T follicular helper cell (primary cell): ENCODE results near the gene DLL4.

Experiments
- DNase-seq: peaks from one replicate; pipeline ENCODE4 v3.0.0-alpha.2; 2020; ENCODE audit warnings: low read depth

Gene DLL4

DNA sequence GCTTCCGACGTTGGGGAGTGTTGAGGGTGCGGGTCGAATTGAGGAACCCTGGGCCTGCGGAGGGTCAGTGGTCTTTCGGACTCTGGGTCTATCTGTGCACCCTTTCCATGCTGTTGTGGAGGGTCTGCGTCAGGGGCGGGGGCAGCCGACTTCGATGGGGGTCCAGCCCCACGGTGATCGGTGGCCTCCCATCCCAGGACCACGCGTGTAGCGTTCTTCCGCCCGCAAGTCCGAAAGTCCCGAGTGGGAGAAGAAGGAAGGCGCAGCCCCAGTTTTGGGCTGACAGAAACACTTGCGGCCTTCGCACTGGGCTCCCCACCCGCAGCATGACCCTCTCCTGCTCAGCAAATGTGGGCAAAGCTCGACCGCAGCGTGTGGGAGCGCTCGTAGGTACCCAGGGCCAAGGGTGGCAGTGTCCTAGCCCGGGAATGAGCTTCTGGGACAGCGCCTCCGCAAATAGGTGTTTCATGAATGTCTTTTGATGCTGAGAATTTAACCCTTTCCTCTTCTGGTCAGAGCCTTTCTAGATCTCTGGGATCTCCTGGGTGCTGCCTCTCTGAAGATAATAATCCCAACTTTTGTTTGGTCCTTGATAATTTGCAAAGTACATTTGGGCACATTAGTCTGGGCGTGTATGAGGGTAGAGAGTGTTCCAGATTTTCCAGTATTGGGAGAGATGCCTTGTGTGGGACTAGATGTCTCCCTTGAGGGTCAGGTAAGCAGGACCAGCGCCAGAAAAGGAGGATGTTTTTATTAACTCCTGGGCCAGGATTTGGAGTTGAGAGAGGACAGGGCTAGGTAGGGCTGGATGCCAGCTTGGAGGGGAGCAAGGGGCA, 2.3 kb upstream of the DLL4 start:
- no peak for DNase-seq

DNA sequence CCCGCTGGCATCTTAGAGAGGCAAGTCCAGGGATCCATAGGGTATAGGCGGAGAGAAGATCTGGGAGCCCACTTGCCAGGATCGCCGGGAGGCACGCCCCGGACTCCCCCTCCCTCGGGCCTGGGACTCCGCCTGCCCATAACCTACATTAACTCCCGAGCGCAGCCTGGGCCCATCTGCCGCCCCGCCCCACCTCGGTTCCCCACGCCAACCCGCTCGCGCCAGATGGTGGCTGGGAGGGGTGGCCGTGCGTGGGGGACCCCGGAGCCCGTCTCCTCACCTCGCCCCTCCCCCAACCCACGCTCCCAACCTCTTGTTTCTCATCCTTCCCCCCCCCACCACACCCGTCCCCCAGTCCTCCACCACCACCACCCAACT, 1.7 kb upstream of the DLL4 start:
- no peak for DNase-seq

DNA sequence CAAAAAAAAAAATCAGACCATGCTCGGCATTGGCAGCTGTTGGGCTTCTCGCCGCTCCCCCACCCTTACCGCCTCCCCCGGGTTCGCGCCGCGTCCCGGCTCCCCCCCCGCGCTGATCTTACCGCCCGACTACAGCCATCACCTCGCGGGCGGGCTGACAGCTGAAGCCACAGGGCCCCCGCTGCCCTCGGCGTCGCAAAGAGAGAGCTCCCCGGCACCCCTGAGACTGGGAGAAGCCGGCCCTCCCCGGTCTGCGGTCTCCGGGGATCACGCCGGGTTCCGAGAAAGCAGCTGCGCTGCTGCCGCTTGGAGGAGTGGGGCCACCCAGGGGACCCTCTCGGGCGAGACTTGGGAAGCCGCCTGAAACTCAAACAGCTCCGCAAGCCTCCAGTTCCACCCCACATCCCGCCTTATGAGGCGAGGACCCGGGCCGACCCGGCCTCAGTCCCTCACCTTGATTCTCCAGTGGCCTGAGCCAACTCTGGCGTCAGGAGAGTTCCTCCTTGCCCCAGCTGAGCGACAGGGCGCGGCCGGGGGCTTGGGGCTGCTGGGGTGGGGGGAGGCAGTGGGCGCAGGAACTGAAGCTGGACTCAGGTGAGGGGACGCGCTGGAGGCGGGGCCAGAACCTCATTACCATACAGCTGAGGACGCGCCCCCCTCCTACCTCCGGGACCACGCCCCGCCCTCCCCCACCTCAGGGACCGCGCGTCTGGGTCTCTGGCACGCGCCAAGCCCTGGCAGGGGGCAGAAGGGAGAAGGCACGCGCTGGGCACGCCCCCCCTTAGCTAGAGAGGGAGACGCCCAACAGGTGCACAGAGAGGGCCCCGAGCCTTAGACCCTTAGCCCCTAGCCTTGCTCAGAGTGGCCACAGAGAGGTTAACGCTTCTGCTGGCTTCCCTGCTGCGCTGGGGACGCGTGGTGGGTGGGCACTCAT, 1.0 kb upstream of the DLL4 start:
- DNase-seq = no peak

GRCh38 chr15:40929660-40930429, 705 bp downstream of the DLL4 start:
- no peak for DNase-seq

GRCh38 chr15:40930430-40931299, 1.5 kb downstream of the DLL4 start:
- DNase-seq = no peak

DNA sequence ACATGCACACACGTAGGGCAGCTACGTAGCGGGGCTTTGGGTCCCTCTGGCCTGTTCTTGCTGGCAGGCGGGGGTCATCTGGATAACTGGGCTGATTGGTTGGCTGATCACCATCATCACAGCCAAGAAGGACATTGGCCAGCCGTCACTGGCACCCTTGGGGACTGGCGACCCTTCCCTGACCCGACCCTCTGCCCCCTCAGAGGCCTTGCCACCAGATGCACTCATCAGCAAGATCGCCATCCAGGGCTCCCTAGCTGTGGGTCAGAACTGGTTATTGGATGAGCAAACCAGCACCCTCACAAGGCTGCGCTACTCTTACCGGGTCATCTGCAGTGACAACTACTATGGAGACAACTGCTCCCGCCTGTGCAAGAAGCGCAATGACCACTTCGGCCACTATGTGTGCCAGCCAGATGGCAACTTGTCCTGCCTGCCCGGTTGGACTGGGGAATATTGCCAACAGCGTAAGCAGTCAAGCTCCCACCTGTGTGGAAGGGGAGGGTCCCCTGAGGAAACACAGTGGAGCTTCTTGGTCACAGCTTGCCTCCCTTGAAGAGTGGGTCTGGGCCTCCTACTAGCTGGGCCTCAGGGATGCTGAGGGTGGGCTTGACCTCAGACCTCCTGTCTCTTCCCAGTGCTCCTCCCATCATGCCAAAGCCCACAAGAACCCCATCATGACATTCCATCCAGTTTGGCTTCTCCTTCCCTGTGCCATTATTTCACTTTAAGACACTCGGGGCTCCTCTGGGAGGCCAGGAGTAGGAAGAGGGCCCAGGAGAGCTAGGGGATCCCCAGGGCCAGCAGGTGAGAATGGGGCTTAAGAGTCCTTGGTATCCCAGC, 2.4 kb downstream of the DLL4 start:
- no peak for DNase-seq

- no peak for DNase-seq
These were observed 3.0 kb downstream of the DLL4 start for GRCh38 chr15:40932156-40932555.

GRCh38 chr15:40932649-40933516, 3.7 kb downstream of the DLL4 start:
- no peak for DNase-seq

DNA sequence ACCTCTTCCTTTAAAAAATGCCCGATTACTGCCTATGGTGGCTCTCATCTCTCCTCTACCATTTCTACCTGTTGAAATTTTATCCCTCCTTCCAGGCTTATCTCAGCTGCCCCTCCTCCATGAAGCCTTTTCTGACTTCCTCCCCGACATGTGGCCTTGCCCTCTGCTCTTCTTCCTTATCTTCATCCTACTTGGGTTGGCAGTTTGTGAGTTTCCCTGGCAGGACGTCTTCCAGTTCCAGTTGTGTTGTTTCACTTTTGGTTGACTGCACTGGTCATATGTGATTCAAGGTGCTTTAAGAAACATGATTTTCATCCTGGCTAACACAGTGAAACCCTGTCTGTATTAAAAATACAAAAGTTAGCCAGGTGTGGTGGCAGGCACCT, 4.4 kb downstream of the DLL4 start:
- DNase-seq = no peak

GRCh38 chr15:40934457-40934856, 5.3 kb downstream of the DLL4 start:
- DNase-seq = no peak

GRCh38 chr15:40936234-40936708, 7.1 kb downstream of the DLL4 start:
- no peak for DNase-seq

DNA sequence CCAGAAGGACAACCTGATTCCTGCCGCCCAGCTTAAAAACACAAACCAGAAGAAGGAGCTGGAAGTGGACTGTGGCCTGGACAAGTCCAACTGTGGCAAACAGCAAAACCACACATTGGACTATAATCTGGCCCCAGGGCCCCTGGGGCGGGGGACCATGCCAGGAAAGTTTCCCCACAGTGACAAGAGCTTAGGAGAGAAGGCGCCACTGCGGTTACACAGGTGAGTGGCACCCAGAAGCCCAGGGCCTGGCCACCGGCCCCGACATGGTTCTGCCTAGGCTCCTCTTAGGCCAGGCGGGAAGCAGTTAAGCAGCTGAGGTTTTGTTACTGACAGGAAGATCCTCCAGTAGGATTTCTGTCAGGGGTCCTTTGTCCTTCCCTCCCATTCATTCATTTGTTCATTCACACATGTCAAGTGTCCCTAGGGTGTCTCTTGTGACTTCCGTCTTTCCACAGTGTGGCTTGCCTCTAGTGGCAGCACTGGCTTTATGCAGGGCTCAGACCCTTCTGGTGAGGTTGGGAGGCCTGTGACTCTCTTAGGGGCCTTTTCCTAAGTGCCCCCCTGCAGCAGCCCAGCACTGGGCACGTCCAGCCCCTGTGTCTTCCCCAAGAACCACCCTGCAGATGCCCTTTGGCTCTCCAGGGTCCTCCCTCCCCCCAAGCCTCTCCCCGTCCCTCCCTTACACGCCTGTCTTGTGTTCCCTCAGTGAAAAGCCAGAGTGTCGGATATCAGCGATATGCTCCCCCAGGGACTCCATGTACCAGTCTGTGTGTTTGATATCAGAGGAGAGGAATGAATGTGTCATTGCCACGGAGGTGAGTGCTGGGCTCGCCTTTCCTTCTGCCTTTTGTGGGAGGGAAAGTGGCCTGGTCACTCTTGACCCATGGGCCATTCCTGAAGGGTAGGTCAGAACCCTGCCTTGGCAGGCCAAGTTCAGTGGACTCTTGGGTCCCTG, 7.8 kb downstream of the DLL4 start:
- no peak for DNase-seq

GRCh38 chr15:40937762-40938535, 8.8 kb downstream of the DLL4 start:
- no peak for DNase-seq

GRCh38 chr15:40938536-40938870, 9.4 kb downstream of the DLL4 start:
- DNase-seq = no peak

GRCh38 chr15:40940296-40940801, 11.2 kb downstream of the DLL4 start:
- DNase-seq = no peak

GRCh38 chr15:40941068-40941527, 12.0 kb downstream of the DLL4 start:
- no peak for DNase-seq
